Rectal smooth muscle tissue (tissue), 1 donor: ENCODE measurements around the gene COL4A1.

Experiments used
- H3K27ac ChIP-seq: one replicate; pipeline ENCODE4 v1.7.0; 2013; ENCODE audit warnings: low read depth, low read length, inconsistent platforms
- H3K27me3 ChIP-seq: one replicate; pipeline ENCODE4 v1.7.0; 2013; ENCODE audit warnings: low read length; ENCODE audit not compliant: control insufficient read depth, insufficient read depth
- H3K36me3 ChIP-seq: one replicate; pipeline ENCODE4 v1.7.0; 2013; ENCODE audit warnings: low read length; ENCODE audit not compliant: control insufficient read depth, insufficient read depth
- H3K4me1 ChIP-seq: one replicate; pipeline ENCODE4 v1.7.0; 2013; ENCODE audit warnings: low read length; ENCODE audit not compliant: control insufficient read depth, insufficient read depth
- H3K4me3 ChIP-seq: one replicate; pipeline ENCODE4 v1.7.0; 2013; ENCODE audit warnings: low read length
- H3K9ac ChIP-seq: one replicate; pipeline ENCODE4 v1.7.0; 2013; ENCODE audit warnings: low read length

COL4A1 gene

DNA sequence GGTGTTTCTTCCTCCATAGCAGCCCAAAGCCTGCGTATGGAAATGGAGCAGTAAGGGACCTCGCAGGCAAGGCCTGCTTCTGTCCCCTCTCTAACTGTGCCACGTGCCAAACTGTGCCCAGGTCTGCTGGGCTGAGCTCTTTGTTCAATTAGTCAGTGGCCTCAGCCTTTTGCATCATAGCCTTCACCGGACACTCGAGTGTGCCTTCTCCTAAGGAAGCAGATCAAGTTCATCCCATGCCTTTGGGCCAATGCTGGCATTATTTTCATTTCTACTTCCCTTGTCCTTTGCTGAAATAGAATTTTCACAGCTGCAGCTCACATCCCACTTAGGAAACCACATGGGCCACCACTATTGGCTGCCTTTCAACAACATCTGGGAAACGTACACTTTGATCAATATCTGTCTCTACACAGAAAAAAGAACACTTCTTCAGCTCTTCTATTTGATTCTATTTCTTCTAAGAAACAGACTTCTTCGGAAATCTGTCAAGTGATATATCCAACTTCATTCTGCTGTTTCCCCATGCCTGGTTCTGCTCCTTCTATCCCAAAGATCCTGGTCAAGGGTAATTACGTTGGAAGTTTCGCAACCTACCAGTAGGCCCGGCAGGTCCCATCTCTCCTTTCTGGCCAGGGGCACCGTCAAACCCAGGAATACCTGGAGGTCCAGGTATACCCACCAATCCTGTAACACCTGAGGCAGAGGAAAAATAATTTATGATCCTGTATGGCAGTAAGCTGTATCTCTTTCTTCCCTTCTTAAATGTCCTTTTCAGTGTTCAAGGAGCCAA is 143.9 kb downstream of the COL4A1 start:
- H3K9ac ChIP-seq = no peak overlapping the region
- H3K36me3 ChIP-seq = peaks cover 19% of the 10 kb centered on the region
- H3K4me1 ChIP-seq = no peaks in the 10 kb centered on the region
- H3K27ac ChIP-seq = no peak overlapping the region
- no peaks in the 10 kb centered on the region for H3K27me3 ChIP-seq
- no peak overlapping the region for H3K4me3 ChIP-seq

- H3K4me1 ChIP-seq = no peaks in the 10 kb centered on the region
- H3K36me3 ChIP-seq = peaks cover 16% of the 10 kb centered on the region
These were observed 144.9 kb downstream of the COL4A1 start for GRCh38 chr13:110162053-110162452.

GRCh38 chr13:110161112-110161882 is 145.7 kb downstream of the COL4A1 start:
- H3K4me3 ChIP-seq = no peak overlapping the region
- no peak overlapping the region for H3K9ac ChIP-seq
- H3K36me3 ChIP-seq = peaks cover 16% of the 10 kb centered on the region
- no peaks in the 10 kb centered on the region for H3K27me3 ChIP-seq
- no peak overlapping the region for H3K27ac ChIP-seq
- H3K4me1 ChIP-seq = peaks cover 2% of the 10 kb centered on the region

More at GRCh38 chr13:110162053-110162452, 144.9 kb downstream of the COL4A1 start:
- Histone ChIP-seq H3K27me3 (no peaks in the 10 kb centered on the region), H3K4me3 (no peak overlapping the region), H3K27ac (no peak overlapping the region), H3K9ac (no peak overlapping the region)

DNA sequence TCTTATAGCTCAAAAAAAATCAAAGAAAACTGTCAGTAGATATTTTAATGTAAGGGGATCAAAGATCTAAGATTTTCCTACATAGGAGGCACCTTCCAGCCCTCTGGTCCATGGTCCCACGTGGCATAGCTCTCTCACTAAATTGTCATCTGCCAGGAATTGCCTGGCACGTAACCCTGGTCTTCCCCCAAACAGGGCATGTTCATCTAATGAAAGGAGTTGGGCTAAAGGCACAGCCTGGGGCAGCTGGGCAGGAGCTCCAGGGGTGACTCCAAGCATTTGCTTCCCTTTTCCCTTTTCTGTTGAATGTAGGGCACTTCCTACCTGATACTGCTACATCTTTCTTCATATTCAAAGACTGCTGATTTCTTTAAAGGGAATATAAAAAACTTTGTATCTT is 148.7 kb downstream of the COL4A1 start:
- no peak overlapping the region for H3K9ac ChIP-seq
- peaks cover 15% of the 10 kb centered on the region for H3K36me3 ChIP-seq
- no peaks in the 10 kb centered on the region for H3K27me3 ChIP-seq
- peaks cover 3% of the 10 kb centered on the region for H3K4me1 ChIP-seq
- no peak overlapping the region for H3K27ac ChIP-seq
- no peak overlapping the region for H3K4me3 ChIP-seq

DNA sequence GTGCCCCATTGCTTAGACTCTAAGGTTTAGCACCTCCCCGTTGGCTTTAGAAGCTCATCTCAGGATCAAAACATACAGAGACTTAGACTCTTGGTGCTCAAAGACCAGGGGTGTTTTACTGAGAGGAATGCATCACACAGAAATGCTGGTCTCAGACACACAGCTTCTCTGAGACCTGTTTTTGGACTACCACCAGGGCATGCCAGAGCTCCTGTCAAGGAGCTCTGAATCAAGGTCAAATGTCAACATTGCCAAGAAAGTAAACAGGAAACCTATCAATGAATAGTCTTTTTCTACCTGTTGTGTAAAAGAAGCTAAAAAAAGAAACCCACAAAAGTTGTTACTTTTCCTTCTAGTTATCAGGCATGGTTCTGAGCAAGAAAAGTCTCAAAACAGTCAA is 149.2 kb downstream of the COL4A1 start:
- no peaks in the 10 kb centered on the region for H3K27me3 ChIP-seq
- peaks cover 11% of the 10 kb centered on the region for H3K36me3 ChIP-seq
- no peak overlapping the region for H3K4me3 ChIP-seq
- no peak overlapping the region for H3K9ac ChIP-seq
- H3K4me1 ChIP-seq = peaks cover 3% of the 10 kb centered on the region
- no peak overlapping the region for H3K27ac ChIP-seq

GRCh38 chr13:110156301-110157049 is 150.5 kb downstream of the COL4A1 start:
- Histone ChIP-seq H3K4me3 (no peak overlapping the region), H3K27me3 (no peaks in the 10 kb centered on the region), H3K36me3 (peaks cover 6% of the 10 kb centered on the region), H3K27ac (no peak overlapping the region), H3K9ac (no peak overlapping the region), H3K4me1 (peaks cover 3% of the 10 kb centered on the region)

DNA sequence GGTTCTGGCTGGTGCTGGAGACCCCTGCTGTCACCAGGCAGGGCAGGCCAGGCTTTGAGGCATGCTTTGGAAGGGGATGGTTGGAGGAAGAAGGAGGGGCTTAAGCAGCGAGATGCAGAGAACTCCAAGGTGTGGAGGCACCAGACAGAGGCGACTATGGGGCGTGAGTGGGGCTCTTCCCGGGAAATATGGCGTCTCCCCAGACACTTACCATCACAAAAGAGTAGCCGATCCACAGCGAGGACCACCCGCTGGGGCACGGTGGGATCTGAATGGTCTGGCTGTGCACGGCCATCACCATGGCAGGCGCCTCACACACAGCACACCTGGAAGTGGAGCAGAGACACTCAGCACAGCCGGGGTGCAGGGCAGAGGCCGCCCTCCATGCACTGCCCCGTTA is 151.9 kb downstream of the COL4A1 start:
- Histone ChIP-seq H3K4me3 (no peak overlapping the region), H3K27me3 (no peaks in the 10 kb centered on the region), H3K27ac (no peak overlapping the region)

DNA sequence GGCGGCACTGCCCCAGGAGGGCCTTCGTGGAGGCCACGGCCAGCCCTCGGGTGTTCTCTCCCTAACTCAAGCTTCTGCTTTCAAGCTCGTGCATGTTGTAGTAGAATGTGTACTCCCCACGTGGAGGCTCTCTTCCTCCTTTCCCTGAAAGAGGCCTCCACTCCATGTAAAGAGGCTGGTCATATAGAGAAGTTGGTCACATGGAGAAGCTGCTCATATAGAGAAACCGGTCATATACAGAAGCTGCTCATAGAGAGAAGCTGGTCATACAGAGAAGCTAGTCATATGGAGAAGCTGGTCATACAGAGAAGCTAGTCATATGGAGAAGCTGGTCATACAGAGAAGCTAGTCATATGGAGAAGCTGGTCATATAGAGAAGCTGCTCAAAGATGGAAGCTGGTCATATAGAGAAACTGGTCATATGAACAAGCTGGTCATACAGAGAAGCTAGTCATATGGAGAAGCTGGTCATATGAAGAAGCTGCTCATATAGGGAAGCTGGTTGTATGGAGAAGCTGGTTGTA is 152.5 kb downstream of the COL4A1 start:
- no peak overlapping the region for H3K27ac ChIP-seq
- H3K36me3 ChIP-seq = peaks cover 6% of the 10 kb centered on the region
- H3K9ac ChIP-seq = no peak overlapping the region
- peaks cover 3% of the 10 kb centered on the region for H3K4me1 ChIP-seq
- no peaks in the 10 kb centered on the region for H3K27me3 ChIP-seq
- H3K4me3 ChIP-seq = no peak overlapping the region

More for the DNA sequence above, 151.9 kb downstream of the COL4A1 start:
- no peak overlapping the region for H3K9ac ChIP-seq
- peaks cover 3% of the 10 kb centered on the region for H3K4me1 ChIP-seq
- H3K36me3 ChIP-seq = peaks cover 6% of the 10 kb centered on the region

DNA sequence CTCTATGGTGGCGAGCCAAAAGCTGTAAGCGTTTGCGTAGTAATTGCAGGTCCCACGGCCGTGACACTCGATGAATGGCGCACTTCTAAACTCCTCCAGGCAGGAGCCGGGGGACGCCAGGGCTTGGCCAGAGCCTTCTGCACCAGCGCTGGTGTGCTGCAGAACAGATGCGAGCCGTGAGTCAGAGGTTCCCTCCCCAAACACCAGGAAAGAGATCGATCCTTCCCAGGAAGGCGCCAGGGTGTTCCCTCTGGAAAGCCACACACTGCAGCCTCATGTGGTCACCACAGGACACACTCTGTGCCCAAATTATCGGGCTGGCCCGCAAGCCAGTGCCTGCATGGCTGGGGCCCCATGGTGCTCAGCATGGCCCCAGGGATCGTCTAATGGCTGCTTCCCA is 154.6 kb downstream of the COL4A1 start:
- Histone ChIP-seq H3K36me3 (peaks cover 5% of the 10 kb centered on the region), H3K27ac (no peak overlapping the region), H3K4me3 (no peak overlapping the region), H3K9ac (no peak overlapping the region), H3K4me1 (peaks cover 3% of the 10 kb centered on the region), H3K27me3 (no peaks in the 10 kb centered on the region)

DNA sequence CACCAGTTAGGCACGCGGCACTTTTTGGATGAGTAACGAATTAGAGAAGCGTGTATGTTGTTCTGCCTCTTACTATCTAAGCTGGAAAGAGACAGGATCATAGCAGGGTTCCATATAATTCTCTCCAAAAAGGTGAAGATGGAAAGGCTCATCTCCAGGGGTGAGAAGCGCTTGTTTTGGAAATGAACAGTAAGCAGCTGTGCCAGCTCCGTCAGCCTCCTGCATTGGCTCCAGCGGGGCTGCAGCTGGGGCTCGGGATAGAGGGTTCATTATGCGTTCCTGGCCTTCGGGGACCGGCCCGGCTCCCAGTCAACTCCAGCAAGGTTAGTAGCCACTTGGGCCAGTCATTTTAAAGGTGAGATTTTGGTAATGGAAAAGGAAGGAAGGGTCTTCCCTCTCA is 155.5 kb downstream of the COL4A1 start:
- Histone ChIP-seq H3K36me3 (peaks cover 5% of the 10 kb centered on the region), H3K9ac (no peak overlapping the region), H3K4me3 (no peak overlapping the region), H3K4me1 (peaks cover 2% of the 10 kb centered on the region), H3K27ac (no peak overlapping the region), H3K27me3 (no peaks in the 10 kb centered on the region)

- H3K9ac ChIP-seq = no peak overlapping the region
- peaks cover 5% of the 10 kb centered on the region for H3K36me3 ChIP-seq
- no peak overlapping the region for H3K4me3 ChIP-seq
- no peaks in the 10 kb centered on the region for H3K4me1 ChIP-seq
- H3K27ac ChIP-seq = no peak overlapping the region
- H3K27me3 ChIP-seq = no peaks in the 10 kb centered on the region
These were observed 156.4 kb downstream of the COL4A1 start for GRCh38 chr13:110150384-110151101.
